ENCODE data around the gene OR4F15. TPM values are rescaled to one million over a fixed set of nuclear protein-coding genes. Genes with fewer than 3 reads are reported as not detected.

The OR4F15 gene
- total and polyA plus RNA-seq, 2 of the 8 experiments (the other 6 are each of a cell fraction or from before 2014, with no cell fraction given): not detected

- no peak for FAIRE-seq
- Histone ChIP-seq H3K23ac (ENCODE audit: insufficient read length) (no peak overlapping the region), H4K20me1 (replicated peaks in 1 of 2; ENCODE audit: control insufficient read depth in 1 of 2, insufficient read depth in 2 of 2, low read length in 2 of 2) (no peaks in the 10 kb centered on the region), H2BK15ac (ENCODE audit: low read length) (no peak overlapping the region), H4K8ac (ENCODE audit: extremely low read depth, insufficient read depth, low read length) (no peak overlapping the region), H2BK20ac (ENCODE audit: low read length) (no peak overlapping the region), H3K18ac (ENCODE audit: extremely low read depth, low read length) (no peak overlapping the region), H3K9me3 (ENCODE audit: insufficient read depth in 2 of 2, low read depth in 1 of 2, low read length in 1 of 2) (peaks cover 12 to 31% of the 10 kb centered on the region in 2 experiments; a peak in 2 of 4 replicates), H2AK5ac (ENCODE audit: low read depth, low read length) (no peak overlapping the region), H3K27me3 (replicated peaks in 1 of 4; ENCODE audit: control insufficient read depth in 3 of 4, extremely low read depth in 1 of 4, insufficient read depth in 3 of 4, low read length in 3 of 4) (no peaks in the 10 kb centered on the region), H4K5ac (ENCODE audit: insufficient read length, low read depth, low read length) (no peak overlapping the region), H3K4ac (replicated peaks; ENCODE audit: insufficient read length, low read depth, low read length) (no peak overlapping the region), H2BK5ac (ENCODE audit: low read depth, low read length) (no peak overlapping the region), H3K4me1 (replicated peaks in 1 of 4; ENCODE audit: control insufficient read depth in 3 of 4, insufficient read depth in 4 of 4, low read length in 3 of 4) (no peaks in the 10 kb centered on the region), H3K4me3 (ENCODE audit: extremely low read depth in 1 of 4, insufficient read depth in 2 of 4, low read depth in 3 of 4, low read length in 4 of 4) (no peak overlapping the region), H2AFZ (ENCODE audit: low read length) (no peak overlapping the region), H2BK120ac (replicated peaks; ENCODE audit: low read depth, low read length) (no peak overlapping the region), H3K4me2 (ENCODE audit: insufficient read depth in 1 of 2, low read depth in 2 of 2, low read length in 2 of 2) (no peak overlapping the region), H3K23me2 (ENCODE audit: low read depth, low read length) (no peaks in the 10 kb centered on the region), H3K14ac (ENCODE audit: insufficient read length) (no peak overlapping the region), H3K79me2 (ENCODE audit: control insufficient read depth in 1 of 2, insufficient read depth in 2 of 2, low read length in 2 of 2) (no peaks in the 10 kb centered on the region), H3K36me3 (ENCODE audit: control insufficient read depth in 2 of 4, insufficient read depth in 4 of 4, low read length in 3 of 4) (no peaks in the 10 kb centered on the region), H4K91ac (replicated peaks; ENCODE audit: insufficient read length, low read length) (no peak overlapping the region), H3K27ac (ENCODE audit: low read depth, low read length) (no peak overlapping the region), H3K56ac (replicated peaks; ENCODE audit: insufficient read length, low read depth, low read length) (no peak overlapping the region), H3K9ac (replicated peaks in 1 of 4; ENCODE audit: extremely low read depth in 1 of 4, low read depth in 3 of 4, low read length in 3 of 4) (no peak overlapping the region), H3K79me1 (ENCODE audit: low read depth, low read length) (no peaks in the 10 kb centered on the region), H2BK12ac (ENCODE audit: low read depth, low read length) (no peak overlapping the region)
- no peak for DNase-seq (ENCODE audit: low read depth in 1 of 2, low spot score in 2 of 2)
- CTCF ChIA-PET (ENCODE audit: partially characterized antibody): no interaction called here
- POLR2A ChIA-PET (ENCODE audit: partially characterized antibody): no interaction called here
- WGBS, 2 experiments (ENCODE audit: extremely low coverage in 1 of 2, insufficient coverage in 1 of 2, insufficient read length in 1 of 2, insufficient replicate concordance in 2 of 2, low coverage in 1 of 2, low lambda C conversion rate in 2 of 2, missing lambda C conversion rate in 1 of 2): 79% methylated on average over 6 of the region's 9 CpGs; no CpG with 5 or more reads in 1 of the 2 experiments
- TF ChIP-seq ZNF274 (IDR thresholded peaks at IDR 0.05; ENCODE audit: borderline replicate concordance, extremely low read depth, low read length): no peak
- no peak for TF ChIP-seq SIN3A (conservative IDR thresholded peaks at IDR 0.05 in 1 of 2, IDR thresholded peaks at IDR 0.05 in 1 of 2; ENCODE audit: low read depth in 1 of 2, low read length in 2 of 2)
- no peak for TF ChIP-seq JUN (IDR thresholded peaks at IDR 0.05; ENCODE audit: low read depth, low read length)
- no peak for TF ChIP-seq NRF1 (IDR thresholded peaks at IDR 0.05; ENCODE audit: low read depth, low read length)
- TF ChIP-seq SUZ12 (IDR thresholded peaks at IDR 0.05; ENCODE audit: low read length): no peak
Measured at GRCh38 chr15:101781928-101782327, 30.1 kb upstream of the OR4F15 start.
